Uterus (tissue), 4 donors: ENCODE data around the gene TMEM258. TPM values are rescaled to one million over a fixed set of nuclear protein-coding genes. Genes with fewer than 3 reads are reported as not detected.

Source experiments
- DNase-seq, 2 donors: peaks; one replicate each; pipeline ENCODE4 v3.0.0-alpha.2; 2019 to 2020
- H3K27ac ChIP-seq, 2 donors: fragments of 200-600 bp; sonication (generic); 1 replicate in 1 of 2; 2 replicates in 1 of 2; pipeline ENCODE4 v1.5.1; 2016 to 2018
- H3K27me3 ChIP-seq, 2 donors: fragments of 200-600 bp; sonication (generic); one replicate each; pipeline ENCODE4 v1.5.1; 2018 to 2019; ENCODE audit warnings: control low read depth in 1 of 2
- H3K36me3 ChIP-seq, 2 donors: fragments of 200-600 bp; sonication (generic); one replicate each; pipeline ENCODE4 v1.5.1; 2019; ENCODE audit warnings: control low read depth in 1 of 2
- H3K4me1 ChIP-seq, 2 donors: fragments of 200-600 bp; sonication (generic); one replicate each; pipeline ENCODE4 v1.5.1; 2018 to 2019; ENCODE audit warnings: control low read depth in 1 of 2
- H3K4me3 ChIP-seq, 2 donors: fragments of 200-600 bp; sonication (generic); 1 replicate in 1 of 2; 2 replicates in 1 of 2; pipeline ENCODE4 v1.5.1; 2018 to 2019; ENCODE audit warnings: mild to moderate bottlenecking in 1 of 2
- H3K9me3 ChIP-seq, 2 donors: fragments of 200-600 bp; sonication (generic); one replicate each; pipeline ENCODE4 v1.5.1; 2019; ENCODE audit warnings: control low read depth in 1 of 2
- POLR2A ChIP-seq, 2 donors: fragments of 450-650 bp; IDR thresholded peaks; one replicate each; pipeline ENCODE4 v1.6.1; 2016; ENCODE audit warnings: antibody characterized with exemption in 2 of 2, mild to moderate bottlenecking in 1 of 2, moderate library complexity in 1 of 2
- intact Hi-C: fragments of 100-400 bp; cut with DNase I; formaldehyde crosslinking; loops from one replicate; pipeline ENCODE4 v1.15.1; 2023; ENCODE audit warnings: low total_unique reads
- total RNA-seq, 4 donors: library from RNA; depleted of rRNA in 3 of 4; stranded (reverse); fragments of >200 nt in 3 of 4; gene quantifications; one replicate each; pipeline versions ENCODE4 v1.1.0 to v1.2.4, GENCODE V29; 2014 to 2023
- TF ChIP-seq, protein P1 (sequence below), 4 experiments: fragments of 200-600 bp in 2 of 4; fragments of 450-650 bp in 2 of 4; sonication (generic) in 2 of 4; IDR thresholded peaks; one replicate each; pipeline ENCODE4 v1.5.1; 2016 to 2019; ENCODE audit warnings: antibody characterized with exemption in 4 of 4, mild to moderate bottlenecking in 2 of 4, moderate library complexity in 1 of 4
- donor health status: DM: yes; HTN: yes; CAD: no.

Gene TMEM258
- total RNA-seq, 4 donors from 2014 or later, result 14.6 to 96.9 (median 38.7) TPM

DNA sequence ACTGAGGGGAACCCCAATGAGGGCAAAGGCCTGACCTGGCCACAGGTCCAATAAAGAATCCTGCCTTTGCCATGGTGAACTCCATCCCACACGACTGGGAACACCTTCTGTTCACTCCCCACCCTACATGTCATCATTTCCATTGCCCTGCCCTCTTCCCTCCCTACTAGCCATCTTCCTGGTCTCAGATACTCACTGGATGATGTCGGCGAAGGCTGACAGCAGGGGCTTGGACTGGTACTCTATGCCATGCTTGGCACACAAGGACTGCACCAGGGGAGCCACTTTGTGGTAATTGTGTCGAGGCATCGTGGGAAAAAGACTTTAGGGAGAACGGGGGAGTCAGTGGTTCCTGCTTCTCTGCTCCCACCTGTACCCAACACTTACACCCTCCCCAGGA is 10.2 kb upstream of the TMEM258 start:
- H3K4me3 ChIP-seq, result no peak overlapping the region
- intact Hi-C loops, result loop anchor here (10.0 kb wide), 1 partner anchor 312 kb away; no protein-coding TSS in a partner anchor
- no peaks in the 10 kb centered on the region for H3K9me3 ChIP-seq
- peaks cover 0 to under 1% of the 10 kb centered on the region in 2 donors for H3K4me1 ChIP-seq
- H3K36me3 ChIP-seq, result no peaks in the 10 kb centered on the region
- TF ChIP-seq POLR2A (IDR thresholded peaks at IDR 0.05), result no peak
- TF ChIP-seq, protein P1, sequence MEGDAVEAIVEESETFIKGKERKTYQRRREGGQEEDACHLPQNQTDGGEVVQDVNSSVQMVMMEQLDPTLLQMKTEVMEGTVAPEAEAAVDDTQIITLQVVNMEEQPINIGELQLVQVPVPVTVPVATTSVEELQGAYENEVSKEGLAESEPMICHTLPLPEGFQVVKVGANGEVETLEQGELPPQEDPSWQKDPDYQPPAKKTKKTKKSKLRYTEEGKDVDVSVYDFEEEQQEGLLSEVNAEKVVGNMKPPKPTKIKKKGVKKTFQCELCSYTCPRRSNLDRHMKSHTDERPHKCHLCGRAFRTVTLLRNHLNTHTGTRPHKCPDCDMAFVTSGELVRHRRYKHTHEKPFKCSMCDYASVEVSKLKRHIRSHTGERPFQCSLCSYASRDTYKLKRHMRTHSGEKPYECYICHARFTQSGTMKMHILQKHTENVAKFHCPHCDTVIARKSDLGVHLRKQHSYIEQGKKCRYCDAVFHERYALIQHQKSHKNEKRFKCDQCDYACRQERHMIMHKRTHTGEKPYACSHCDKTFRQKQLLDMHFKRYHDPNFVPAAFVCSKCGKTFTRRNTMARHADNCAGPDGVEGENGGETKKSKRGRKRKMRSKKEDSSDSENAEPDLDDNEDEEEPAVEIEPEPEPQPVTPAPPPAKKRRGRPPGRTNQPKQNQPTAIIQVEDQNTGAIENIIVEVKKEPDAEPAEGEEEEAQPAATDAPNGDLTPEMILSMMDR (IDR thresholded peaks at IDR 0.05), result no peak
- no peaks in the 10 kb centered on the region for H3K27me3 ChIP-seq
- H3K27ac ChIP-seq, result no peak overlapping the region
- DNase-seq, result no peak

DNA sequence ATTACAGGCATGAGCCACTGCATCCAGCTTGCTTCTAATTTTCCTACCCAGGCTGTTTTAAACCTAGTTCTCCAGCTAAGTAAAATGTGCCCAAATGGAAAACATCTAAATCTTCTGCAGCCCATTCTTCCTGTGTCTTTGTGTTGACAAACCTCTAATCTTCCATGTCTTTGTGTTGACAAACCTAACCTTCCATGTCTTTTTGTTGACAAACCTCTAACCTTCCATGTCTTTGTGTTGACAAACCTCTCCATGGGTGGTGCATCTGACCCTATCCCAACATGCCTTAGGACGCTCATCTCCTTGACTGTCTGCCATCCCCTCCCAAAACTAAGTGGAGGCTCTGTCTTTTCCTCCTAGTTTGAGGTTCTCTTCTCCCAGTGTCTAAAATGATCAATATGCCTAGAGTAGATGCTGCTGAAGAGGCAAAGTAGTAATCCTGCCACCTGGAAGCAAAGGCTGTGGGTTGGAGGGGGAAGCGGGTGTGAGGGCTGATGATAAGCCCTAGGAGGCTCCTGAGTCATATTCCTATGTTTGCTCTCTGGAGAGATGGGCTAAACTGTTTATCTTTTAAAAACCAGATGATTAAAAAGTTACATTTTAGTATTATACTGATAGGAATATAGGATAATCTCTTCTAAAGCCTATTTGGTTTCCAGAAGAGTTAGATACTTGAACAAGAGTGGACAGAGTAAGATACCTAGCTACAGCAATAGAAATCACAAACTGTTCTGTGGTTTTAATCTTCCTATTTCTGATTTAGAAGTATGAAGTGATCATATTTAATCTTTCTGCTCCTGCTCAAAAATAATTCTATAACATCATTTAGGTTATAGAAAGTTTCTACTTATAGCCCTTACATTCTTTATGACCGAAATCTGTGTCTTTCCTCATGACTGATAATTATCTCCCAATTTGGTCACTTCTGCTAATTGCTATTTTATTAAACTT is 8.2 kb upstream of the TMEM258 start:
- H3K36me3 ChIP-seq, result no peaks in the 10 kb centered on the region
- intact Hi-C loops, result loop anchor here (10.0 kb wide), 1 partner anchor 314 kb away; no protein-coding TSS in a partner anchor
- TF ChIP-seq, protein P1 (IDR thresholded peaks at IDR 0.05), result no peak
- no peak for TF ChIP-seq POLR2A (IDR thresholded peaks at IDR 0.05)
- no peak overlapping the region for H3K27ac ChIP-seq
- no peaks in the 10 kb centered on the region for H3K27me3 ChIP-seq
- H3K9me3 ChIP-seq, result no peaks in the 10 kb centered on the region
- no peak overlapping the region for H3K4me3 ChIP-seq
- DNase-seq, result no peak
- H3K4me1 ChIP-seq, result peaks cover 0 to 4% of the 10 kb centered on the region in 2 donors

DNA sequence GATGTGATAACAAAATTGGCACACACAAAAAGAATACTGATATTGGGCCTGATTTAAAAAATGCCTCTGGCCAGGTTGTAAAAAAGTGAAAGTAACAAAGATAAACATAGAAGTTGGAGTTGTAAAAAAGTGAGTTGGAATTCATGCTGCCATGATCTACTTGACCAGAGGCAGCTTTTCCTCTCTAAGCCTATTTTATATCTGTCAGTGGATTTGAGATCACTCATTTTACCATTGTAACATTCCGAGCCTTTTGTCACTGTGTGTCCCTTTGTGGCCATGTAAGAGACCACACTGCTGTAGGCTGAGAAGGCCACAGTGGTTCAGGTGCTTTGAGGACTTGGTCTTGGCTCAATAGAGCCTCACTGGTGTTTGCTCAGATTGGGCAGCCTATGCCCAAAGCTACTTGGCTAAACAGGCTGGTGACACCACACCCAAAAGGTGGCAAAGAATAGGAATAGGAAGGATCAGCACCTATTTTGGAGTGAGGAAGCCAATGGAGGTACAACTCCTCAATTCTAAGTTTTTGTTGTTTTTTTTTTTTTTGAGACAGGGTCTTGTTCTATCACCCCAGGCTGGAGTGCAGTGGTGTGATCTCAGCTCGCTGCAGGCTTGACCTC is 7.4 kb upstream of the TMEM258 start:
- intact Hi-C loops, result loop anchor here (10.0 kb wide), 2 partner anchors 95 to 315 kb away; partner anchors contain the start of gene FADS3
- no peaks in the 10 kb centered on the region for H3K36me3 ChIP-seq
- H3K27me3 ChIP-seq, result no peaks in the 10 kb centered on the region
- H3K27ac ChIP-seq, result no peak overlapping the region
- DNase-seq, result no peak
- H3K4me1 ChIP-seq, result peaks cover 0 to 4% of the 10 kb centered on the region in 2 donors
- H3K4me3 ChIP-seq, result no peak overlapping the region
- H3K9me3 ChIP-seq, result no peaks in the 10 kb centered on the region
- TF ChIP-seq, protein P1 (IDR thresholded peaks at IDR 0.05), result no peak
- no peak for TF ChIP-seq POLR2A (IDR thresholded peaks at IDR 0.05)

DNA sequence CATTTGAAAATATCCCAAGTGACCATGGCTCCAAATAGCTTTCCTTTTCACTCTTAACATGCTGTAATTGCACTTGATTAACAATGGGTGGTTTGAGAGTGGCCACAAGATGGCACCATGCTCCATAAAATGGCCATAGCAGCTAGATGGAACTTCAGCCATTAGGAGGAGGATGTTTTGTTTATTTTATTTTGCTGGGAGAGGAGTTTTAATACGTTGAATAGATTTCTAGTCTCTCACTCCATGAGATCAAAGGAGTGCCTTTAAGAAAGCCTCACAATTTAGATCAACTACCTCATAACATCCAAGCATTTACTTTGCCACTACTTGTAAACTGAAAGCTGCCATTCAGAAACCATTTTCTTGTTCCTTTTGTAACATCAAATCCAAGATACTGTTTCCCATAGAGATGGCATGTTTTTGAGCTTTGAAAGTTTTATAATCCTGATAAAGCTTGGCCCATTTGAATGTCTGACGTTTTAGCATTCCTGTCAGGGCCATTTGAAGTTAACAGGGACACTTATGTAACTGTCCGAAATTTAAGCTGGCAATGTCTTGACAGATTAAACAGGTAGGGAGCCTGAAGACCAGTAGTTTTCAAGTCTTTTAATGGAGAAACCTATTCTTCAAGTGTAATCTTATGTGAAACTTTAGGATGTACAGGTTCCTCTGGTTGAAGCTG is 5.0 kb upstream of the TMEM258 start:
- H3K27ac ChIP-seq, result peak overlapping the region; percentile 56 to 70
- no peaks in the 10 kb centered on the region for H3K27me3 ChIP-seq
- H3K36me3 ChIP-seq, result no peaks in the 10 kb centered on the region
- intact Hi-C loops, result loop anchor here (10.0 kb wide), 1 partner anchor 97 kb away; the partner anchor contains the start of gene FADS3
- no peak for TF ChIP-seq POLR2A (IDR thresholded peaks at IDR 0.05)
- TF ChIP-seq, protein P1 (IDR thresholded peaks at IDR 0.05), result peak; percentile 79 to 97 (median 88)
- no peak overlapping the region for H3K4me3 ChIP-seq
- H3K9me3 ChIP-seq, result no peaks in the 10 kb centered on the region
- H3K4me1 ChIP-seq, result peaks cover 4 to 5% of the 10 kb centered on the region in 2 donors
- DNase-seq, result peak; percentile 78 to 86
